Measurements from ENCODE around the gene KIFAP3.
"Not testable (repeated sequence)": the region's sequence is repeated elsewhere in the genome, so short reads cannot be mapped to it uniquely, and the experiment has no call there.

KIFAP3 gene

GRCh38 chr1:170074250-170075157, at the start of gene KIFAP3:
TSS of gene KIFAP3 (minus strand) at chr1:170074695. CDS start at chr1:170074467, 228 bp downstream.
- DNase-seq, result peak; percentile 93

- no peak for DNase-seq
Observed at GRCh38 chr1:170122366-170122765, 47.9 kb upstream of the KIFAP3 start.

GRCh38 chr1:170114906-170115305, 40.4 kb upstream of the KIFAP3 start:
- no peak for DNase-seq

GRCh38 chr1:170113140-170113539, 38.6 kb upstream of the KIFAP3 start:
- not testable (repeated sequence) for DNase-seq

- DNase-seq, result no peak
Observed at GRCh38 chr1:170097449-170097948, 23.0 kb upstream of the KIFAP3 start.

- DNase-seq, result no peak
Observed at GRCh38 chr1:170096806-170097340, 22.4 kb upstream of the KIFAP3 start.

- DNase-seq, result no peak
Observed at GRCh38 chr1:170095976-170096748, 21.7 kb upstream of the KIFAP3 start.

GRCh38 chr1:170094697-170095616, 20.5 kb upstream of the KIFAP3 start:
- DNase-seq, result not testable (repeated sequence)

- DNase-seq, result no peak
Observed at GRCh38 chr1:170086399-170087032, 12.0 kb upstream of the KIFAP3 start.

GRCh38 chr1:170085091-170085490, 10.6 kb upstream of the KIFAP3 start:
- DNase-seq, result no peak

- DNase-seq, result no peak
Observed at GRCh38 chr1:170078610-170079189, 4.2 kb upstream of the KIFAP3 start.

GRCh38 chr1:170077926-170078325, 3.4 kb upstream of the KIFAP3 start:
- DNase-seq, result no peak

GRCh38 chr1:170076952-170077351, 2.5 kb upstream of the KIFAP3 start:
- not testable (repeated sequence) for DNase-seq

GRCh38 chr1:170076199-170076598, 1.7 kb upstream of the KIFAP3 start:
- no peak for DNase-seq

- DNase-seq, result peak; percentile 6
Observed at GRCh38 chr1:170075186-170075585, 691 bp upstream of the KIFAP3 start.

GRCh38 chr1:170073893-170074249, 624 bp downstream of the KIFAP3 start:
- DNase-seq, result no peak

- no peak for DNase-seq
Observed at GRCh38 chr1:170071378-170071777, 3.1 kb downstream of the KIFAP3 start.

- DNase-seq, result no peak
Observed at GRCh38 chr1:170068923-170069322, 5.6 kb downstream of the KIFAP3 start.

- no peak for DNase-seq
Observed at GRCh38 chr1:170067253-170067819, 7.2 kb downstream of the KIFAP3 start.

- no peak for DNase-seq
Observed at GRCh38 chr1:170064821-170065220, 9.7 kb downstream of the KIFAP3 start.
